Testis (tissue), 3 donors: ENCODE results near the gene SYNGR1. TPM values are rescaled to one million over a fixed set of nuclear protein-coding genes. Genes with fewer than 3 reads are reported as not detected.
"Not testable (repeated sequence)": the region's sequence is repeated elsewhere in the genome, so short reads cannot be mapped to it uniquely, and the experiment has no call there.

Experiments
- DNase-seq: peaks from one replicate; pipeline ENCODE4 v3.0.0-alpha.2; 2019
- H3K27ac ChIP-seq, 2 donors: fragments of 200-600 bp; sonication (generic); one replicate each; pipeline ENCODE4 v1.5.1; 2019
- H3K27me3 ChIP-seq: fragments of 200-600 bp; sonication (generic); one replicate; pipeline ENCODE4 v1.5.1; 2019
- H3K36me3 ChIP-seq: fragments of 200-600 bp; sonication (generic); one replicate; pipeline ENCODE4 v1.5.1; 2017; ENCODE audit warnings: low read depth; ENCODE audit errors: missing control alignments
- H3K4me1 ChIP-seq: fragments of 200-600 bp; sonication (generic); one replicate; pipeline ENCODE4 v1.5.1; 2019
- H3K4me3 ChIP-seq, 2 donors: fragments of 200-600 bp; sonication (generic); one replicate each; pipeline ENCODE4 v1.5.1; 2017 to 2019
- H3K9me3 ChIP-seq: fragments of 200-600 bp; sonication (generic); one replicate; pipeline ENCODE4 v1.5.1; 2017
- POLR2A ChIP-seq: fragments of 450-650 bp; IDR thresholded peaks from one replicate; pipeline ENCODE4 v1.6.1; 2017; ENCODE audit warnings: antibody characterized with exemption, mild to moderate bottlenecking, moderate library complexity
- WGBS, 2 donors: methylation state at CpG; one replicate each; pipeline ENCODE4 v1.1.5; 2018; 5-methylcytosine and 5-hydroxymethylcytosine counted together
- intact Hi-C: fragments of 100-400 bp; cut with DNase I; formaldehyde crosslinking; loops from one replicate; pipeline ENCODE4 v1.15.1; 2023; ENCODE audit warnings: low total_unique reads
- polyA plus RNA-seq: library from polyadenylated mRNA; stranded (reverse); fragments of 350-450 nt; fragmentation: Illumina TruSeq; extraction: RNeasy Lipid Tissue Mini Kit (QIAGEN cat#74804); gene quantifications from one replicate; pipeline ENCODE4 v1.2.3, GENCODE V29; 2014; ENCODE audit warnings: low read depth, low replicate concordance; ENCODE audit not compliant: insufficient read depth
- total RNA-seq, 2 donors: library from RNA; depleted of rRNA; stranded (reverse); fragments of >200 nt; gene quantifications; one replicate each; pipeline ENCODE4 v1.2.3, GENCODE V29; 2016
- TF ChIP-seq, protein P1 (sequence below), 3 experiments: fragments of 450-650 bp in 2 of 3; fragments of 200-600 bp in 1 of 3; sonication (generic) in 1 of 3; IDR thresholded peaks; one replicate each; pipeline ENCODE4 v1.5.1; 2016 to 2019; ENCODE audit warnings: antibody characterized with exemption in 3 of 3, mild to moderate bottlenecking in 2 of 3, moderate library complexity in 1 of 3

SYNGR1 gene
- total and polyA plus RNA-seq, 3 donors from 2014 or later = 20.4 to 46.8 (median 32.5) TPM

- 86 to 92% methylated on average over 11 of the region's 11 CpGs for WGBS, 2 donors
- TF ChIP-seq, protein P1, sequence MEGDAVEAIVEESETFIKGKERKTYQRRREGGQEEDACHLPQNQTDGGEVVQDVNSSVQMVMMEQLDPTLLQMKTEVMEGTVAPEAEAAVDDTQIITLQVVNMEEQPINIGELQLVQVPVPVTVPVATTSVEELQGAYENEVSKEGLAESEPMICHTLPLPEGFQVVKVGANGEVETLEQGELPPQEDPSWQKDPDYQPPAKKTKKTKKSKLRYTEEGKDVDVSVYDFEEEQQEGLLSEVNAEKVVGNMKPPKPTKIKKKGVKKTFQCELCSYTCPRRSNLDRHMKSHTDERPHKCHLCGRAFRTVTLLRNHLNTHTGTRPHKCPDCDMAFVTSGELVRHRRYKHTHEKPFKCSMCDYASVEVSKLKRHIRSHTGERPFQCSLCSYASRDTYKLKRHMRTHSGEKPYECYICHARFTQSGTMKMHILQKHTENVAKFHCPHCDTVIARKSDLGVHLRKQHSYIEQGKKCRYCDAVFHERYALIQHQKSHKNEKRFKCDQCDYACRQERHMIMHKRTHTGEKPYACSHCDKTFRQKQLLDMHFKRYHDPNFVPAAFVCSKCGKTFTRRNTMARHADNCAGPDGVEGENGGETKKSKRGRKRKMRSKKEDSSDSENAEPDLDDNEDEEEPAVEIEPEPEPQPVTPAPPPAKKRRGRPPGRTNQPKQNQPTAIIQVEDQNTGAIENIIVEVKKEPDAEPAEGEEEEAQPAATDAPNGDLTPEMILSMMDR (IDR thresholded peaks at IDR 0.05) = no peak
- no peak for TF ChIP-seq POLR2A
- no peak overlapping the region for H3K4me3 ChIP-seq
- no peaks in the 10 kb centered on the region for H3K4me1 ChIP-seq
- H3K27me3 ChIP-seq = no peaks in the 10 kb centered on the region
- intact Hi-C loops = no loop called here
- DNase-seq = no peak
- H3K9me3 ChIP-seq = no peaks in the 10 kb centered on the region
- no peaks in the 10 kb centered on the region for H3K36me3 ChIP-seq
- no peak overlapping the region for H3K27ac ChIP-seq
Measured at GRCh38 chr22:39408173-39408572, 58.4 kb downstream of the SYNGR1 start.

DNA sequence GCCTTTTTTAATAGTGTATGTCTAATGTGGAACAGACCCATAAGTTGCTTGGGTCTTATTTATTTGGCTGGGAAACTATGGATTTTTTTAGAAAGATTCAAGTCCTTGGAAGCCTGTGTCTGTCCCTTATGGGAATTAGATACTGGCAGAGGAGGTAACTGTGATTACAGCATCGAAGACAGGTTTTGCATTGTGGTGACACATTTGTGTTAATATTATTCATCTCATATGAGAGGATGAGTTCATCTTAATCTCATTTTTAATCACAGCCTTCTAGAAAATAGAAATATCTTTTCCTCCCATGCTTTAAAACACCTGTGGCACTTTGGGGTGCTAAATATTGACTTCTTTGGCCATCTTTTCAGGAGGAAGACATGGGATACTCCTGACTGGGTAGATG is 59.0 kb downstream of the SYNGR1 start:
- DNase-seq = no peak
- Histone ChIP-seq H3K4me1 (no peaks in the 10 kb centered on the region), H3K27ac (no peak overlapping the region), H3K27me3 (no peaks in the 10 kb centered on the region), H3K9me3 (no peaks in the 10 kb centered on the region), H3K4me3 (no peak overlapping the region), H3K36me3 (no peaks in the 10 kb centered on the region)
- WGBS, 2 donors = 71 to 73% methylated on average over 1 of the region's 1 CpG
- intact Hi-C loops = no loop called here
- TF ChIP-seq, protein P1 (IDR thresholded peaks at IDR 0.05) = no peak
- TF ChIP-seq POLR2A = no peak

GRCh38 chr22:39409516-39410029 is 59.8 kb downstream of the SYNGR1 start:
- TF ChIP-seq, protein P1 (IDR thresholded peaks at IDR 0.05) = no peak
- TF ChIP-seq POLR2A = no peak
- WGBS, 2 donors = 91 to 94% methylated on average over 11 of the region's 11 CpGs
- intact Hi-C loops = no loop called here
- no peak overlapping the region for H3K4me3 ChIP-seq
- no peak for DNase-seq
- no peak overlapping the region for H3K27ac ChIP-seq
- H3K27me3 ChIP-seq = no peaks in the 10 kb centered on the region
- H3K4me1 ChIP-seq = no peaks in the 10 kb centered on the region
- H3K36me3 ChIP-seq = no peaks in the 10 kb centered on the region
- H3K9me3 ChIP-seq = no peaks in the 10 kb centered on the region

DNA sequence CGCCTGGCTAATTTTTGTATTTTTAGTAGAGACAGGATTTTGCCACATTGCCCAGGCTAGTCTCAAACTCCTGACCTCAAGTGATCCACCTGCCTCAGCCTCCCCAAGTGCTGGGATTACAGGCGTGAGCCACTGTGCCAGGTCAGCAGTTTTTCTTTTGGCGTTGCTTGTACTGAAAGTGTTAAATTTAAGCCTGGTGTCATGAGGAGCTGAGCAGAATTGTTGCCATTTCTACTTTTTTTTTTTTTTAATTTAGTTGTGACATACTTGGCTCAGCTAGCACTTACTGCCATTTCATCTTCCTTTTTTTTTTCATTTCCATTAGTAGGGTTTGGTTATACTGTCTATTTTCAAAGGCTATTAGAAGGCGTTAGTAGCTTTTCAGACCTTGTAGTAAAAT is 60.5 kb downstream of the SYNGR1 start:
- no peaks in the 10 kb centered on the region for H3K9me3 ChIP-seq
- H3K27ac ChIP-seq = no peak overlapping the region
- no peaks in the 10 kb centered on the region for H3K36me3 ChIP-seq
- DNase-seq = no peak
- H3K27me3 ChIP-seq = no peaks in the 10 kb centered on the region
- 90% methylated on average over 4 of the region's 4 CpGs for WGBS, 2 donors
- TF ChIP-seq POLR2A = no peak
- TF ChIP-seq, protein P1 (IDR thresholded peaks at IDR 0.05) = no peak
- H3K4me3 ChIP-seq = no peak overlapping the region
- H3K4me1 ChIP-seq = no peaks in the 10 kb centered on the region
- intact Hi-C loops = no loop called here

GRCh38 chr22:39411828-39412365 is 62.1 kb downstream of the SYNGR1 start:
- WGBS, 2 donors = 91 to 92% methylated on average over 11 of the region's 11 CpGs
- intact Hi-C loops, H3K36me3 ChIP-seq: not testable (repeated sequence)

DNA sequence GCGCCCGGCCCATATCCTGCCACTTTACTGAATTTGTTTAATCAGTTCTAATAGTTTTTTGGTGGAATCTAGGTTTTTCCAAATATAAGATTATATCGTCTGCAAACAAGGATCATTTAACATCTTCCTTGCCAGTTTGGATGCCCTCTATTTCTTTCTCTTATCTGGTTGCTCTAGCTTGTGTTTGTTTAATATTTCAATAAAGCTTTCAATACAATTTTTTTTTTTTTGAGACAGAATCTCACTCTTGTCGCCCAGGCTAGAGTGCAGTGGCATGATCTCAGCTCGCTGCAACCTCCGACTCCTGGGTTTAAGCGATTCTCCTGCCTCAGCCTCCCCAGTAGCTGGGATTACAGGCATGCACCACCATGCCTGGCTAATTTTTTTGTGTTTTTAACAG is 63.4 kb downstream of the SYNGR1 start:
- H3K27ac ChIP-seq, intact Hi-C loops, H3K4me1 ChIP-seq, DNase-seq, H3K9me3 ChIP-seq, H3K4me3 ChIP-seq, H3K36me3 ChIP-seq, H3K27me3 ChIP-seq: not testable (repeated sequence)
- WGBS, 2 donors = 92 to 94% methylated on average over 7 of the region's 7 CpGs

More at GRCh38 chr22:39411828-39412365, 62.1 kb downstream of the SYNGR1 start:
- H3K4me3 ChIP-seq, H3K27me3 ChIP-seq, H3K9me3 ChIP-seq, H3K27ac ChIP-seq, DNase-seq, H3K4me1 ChIP-seq: not testable (repeated sequence)
